ENCODE results near the gene ARMCX4.

ARMCX4 gene

GRCh38 chrX:101485212-101485949, at the start of gene ARMCX4:
Gene ARMCX4 (plus strand): TSS chrX:101485456. CDS start chrX:101488590, 3,134 bp downstream.
- in situ Hi-C loops (cut with HindIII; ENCODE audit: low sequenced_read_pairs): no loop called here
- peak within 1 kb of the TSS; percentile 55 for H3K4me3 ChIP-seq (ENCODE audit: low read depth, low read length)
- no peak for TF ChIP-seq CTCF (IDR thresholded peaks at IDR 0.05; ENCODE audit: low read depth, low read length)
- DNase-seq (ENCODE audit: low read depth, low spot score): peak; percentile 55

- DNase-seq (ENCODE audit: low read depth, low spot score): no peak
- no peak for TF ChIP-seq CTCF (IDR thresholded peaks at IDR 0.05; ENCODE audit: low read depth, low read length)
- in situ Hi-C loops (cut with HindIII; ENCODE audit: low sequenced_read_pairs): no loop called here
- H3K4me3 ChIP-seq (ENCODE audit: low read depth, low read length): no peak overlapping the region
Measured at GRCh38 chrX:101442085-101442484, 43.2 kb upstream of the ARMCX4 start.

GRCh38 chrX:101449279-101449678, 36.0 kb upstream of the ARMCX4 start:
- no peak for TF ChIP-seq CTCF (IDR thresholded peaks at IDR 0.05; ENCODE audit: low read depth, low read length)
- DNase-seq (ENCODE audit: low read depth, low spot score): no peak
- in situ Hi-C loops (cut with HindIII; ENCODE audit: low sequenced_read_pairs): no loop called here

DNA sequence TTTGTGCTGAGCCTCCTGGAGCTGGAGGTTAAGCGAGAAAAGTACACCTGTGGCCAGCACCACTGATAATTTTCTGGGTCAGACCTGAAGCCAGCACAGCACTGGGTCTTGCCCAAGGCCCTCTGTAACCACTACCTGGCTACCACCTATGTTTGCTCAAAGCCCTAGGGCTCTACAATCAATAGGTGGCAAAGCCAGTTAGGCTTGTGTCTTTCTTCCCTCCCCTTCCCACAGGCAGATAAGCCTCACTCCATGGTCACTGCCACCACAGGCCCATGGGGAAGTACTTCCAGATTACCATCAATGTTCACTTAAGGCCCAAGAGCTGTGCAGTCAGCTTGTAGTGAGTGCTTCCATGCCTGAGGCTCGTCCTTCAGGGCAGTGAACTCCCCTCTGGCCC, 35.2 kb upstream of the ARMCX4 start:
- in situ Hi-C loops (cut with HindIII; ENCODE audit: low sequenced_read_pairs): no loop called here
- no peak for TF ChIP-seq CTCF (IDR thresholded peaks at IDR 0.05; ENCODE audit: low read depth, low read length)
- no peak overlapping the region for H3K4me3 ChIP-seq (ENCODE audit: low read depth, low read length)
- DNase-seq (ENCODE audit: low read depth, low spot score): no peak

More at GRCh38 chrX:101449279-101449678, 36.0 kb upstream of the ARMCX4 start:
- no peak overlapping the region for H3K4me3 ChIP-seq (ENCODE audit: low read depth, low read length)

- in situ Hi-C loops (cut with HindIII; ENCODE audit: low sequenced_read_pairs): no loop called here
- no peak for DNase-seq (ENCODE audit: low read depth, low spot score)
- H3K4me3 ChIP-seq (ENCODE audit: low read depth, low read length): no peak overlapping the region
- TF ChIP-seq CTCF (IDR thresholded peaks at IDR 0.05; ENCODE audit: low read depth, low read length): no peak
Measured at GRCh38 chrX:101450961-101451360, 34.3 kb upstream of the ARMCX4 start.

GRCh38 chrX:101452056-101452455, 33.2 kb upstream of the ARMCX4 start:
- no peak for DNase-seq (ENCODE audit: low read depth, low spot score)
- in situ Hi-C loops (cut with HindIII; ENCODE audit: low sequenced_read_pairs): no loop called here
- TF ChIP-seq CTCF (IDR thresholded peaks at IDR 0.05; ENCODE audit: low read depth, low read length): no peak

More at GRCh38 chrX:101452056-101452455, 33.2 kb upstream of the ARMCX4 start:
- H3K4me3 ChIP-seq (ENCODE audit: low read depth, low read length): no peak overlapping the region
